GM12892 (cell line): Measurements from ENCODE around the gene POLR2A.
A peak's percentile ranks its signal among the peaks of the same experiment; 100 is the strongest.
"Not testable (repeated sequence)": the region's sequence is repeated elsewhere in the genome, so short reads cannot be mapped to it uniquely, and the experiment has no call there.

Experiments
- DNase-seq: peaks from one replicate; pipeline ENCODE4 v3.0.0; 2011; ENCODE audit not compliant: insufficient read length
- FAIRE-seq: peaks from 2 replicates; lab custom pipeline; 2011; peaks lifted over from hg19 to GRCh38; lab: Jason Lieb, UNC
- POLR2A ChIP-seq: IDR thresholded peaks from 2 replicates; pipeline ENCODE4 v1.6.1; 2011; ENCODE audit warnings: low read depth, low read length, control low read depth
- POLR2AphosphoS5 ChIP-seq: IDR thresholded peaks from 2 replicates; pipeline ENCODE4 v1.6.1; 2011; ENCODE audit warnings: low read depth, low read length, control low read depth
- TAF1 ChIP-seq: IDR thresholded peaks from 2 replicates; pipeline ENCODE4 v1.6.1; 2011; ENCODE audit warnings: low read depth, mild to moderate bottlenecking, control low read depth, low read length, borderline replicate concordance

The POLR2A gene

DNA sequence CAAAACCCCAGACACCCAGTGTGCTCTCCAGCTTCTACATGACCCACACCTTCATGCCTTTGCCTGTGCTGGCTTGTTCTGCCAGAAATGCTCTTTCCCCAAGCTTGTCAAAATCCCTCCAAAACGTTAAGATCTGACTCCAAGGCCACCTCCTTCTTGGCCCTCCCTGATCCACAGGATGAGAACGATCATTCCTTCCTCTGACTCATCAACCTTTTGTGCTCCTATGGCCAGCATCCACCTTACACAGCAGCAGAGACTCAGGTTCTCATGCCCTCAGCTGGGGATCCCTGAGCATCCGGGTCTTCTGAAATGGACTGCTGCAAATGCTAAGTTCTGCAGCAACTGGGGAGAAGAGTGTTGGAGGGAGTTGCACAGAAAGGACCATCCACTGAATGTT, 7.7 kb upstream of the POLR2A start:
- no peak for TF ChIP-seq TAF1
- TF ChIP-seq POLR2AphosphoS5: no peak
- no peak for TF ChIP-seq POLR2A
- FAIRE-seq: no peak

DNA sequence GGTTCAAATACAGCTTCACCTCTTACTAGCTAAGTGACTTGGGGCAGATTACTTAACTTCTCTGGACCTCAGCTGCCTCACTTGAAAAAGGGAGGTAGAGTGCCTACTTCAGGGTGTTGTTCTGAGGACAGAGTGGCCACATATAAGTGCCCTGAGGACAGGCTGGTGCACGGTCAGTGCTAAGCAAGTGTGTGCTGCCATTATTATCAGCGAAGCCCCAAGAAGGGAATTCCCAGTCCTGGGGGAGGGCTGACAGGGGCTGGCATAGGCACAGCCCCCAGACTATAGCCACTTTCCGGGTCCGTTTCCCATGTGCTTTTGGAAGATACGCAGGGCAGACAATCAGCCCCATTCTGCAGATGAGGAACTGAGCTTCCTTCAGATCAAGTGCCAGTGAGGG, 7.2 kb upstream of the POLR2A start:
- DNase-seq: no peak
- TF ChIP-seq TAF1 (no peak), POLR2AphosphoS5 (no peak), POLR2A (no peak)
- no peak for FAIRE-seq

More for the DNA sequence above, 7.7 kb upstream of the POLR2A start:
- no peak for DNase-seq

DNA sequence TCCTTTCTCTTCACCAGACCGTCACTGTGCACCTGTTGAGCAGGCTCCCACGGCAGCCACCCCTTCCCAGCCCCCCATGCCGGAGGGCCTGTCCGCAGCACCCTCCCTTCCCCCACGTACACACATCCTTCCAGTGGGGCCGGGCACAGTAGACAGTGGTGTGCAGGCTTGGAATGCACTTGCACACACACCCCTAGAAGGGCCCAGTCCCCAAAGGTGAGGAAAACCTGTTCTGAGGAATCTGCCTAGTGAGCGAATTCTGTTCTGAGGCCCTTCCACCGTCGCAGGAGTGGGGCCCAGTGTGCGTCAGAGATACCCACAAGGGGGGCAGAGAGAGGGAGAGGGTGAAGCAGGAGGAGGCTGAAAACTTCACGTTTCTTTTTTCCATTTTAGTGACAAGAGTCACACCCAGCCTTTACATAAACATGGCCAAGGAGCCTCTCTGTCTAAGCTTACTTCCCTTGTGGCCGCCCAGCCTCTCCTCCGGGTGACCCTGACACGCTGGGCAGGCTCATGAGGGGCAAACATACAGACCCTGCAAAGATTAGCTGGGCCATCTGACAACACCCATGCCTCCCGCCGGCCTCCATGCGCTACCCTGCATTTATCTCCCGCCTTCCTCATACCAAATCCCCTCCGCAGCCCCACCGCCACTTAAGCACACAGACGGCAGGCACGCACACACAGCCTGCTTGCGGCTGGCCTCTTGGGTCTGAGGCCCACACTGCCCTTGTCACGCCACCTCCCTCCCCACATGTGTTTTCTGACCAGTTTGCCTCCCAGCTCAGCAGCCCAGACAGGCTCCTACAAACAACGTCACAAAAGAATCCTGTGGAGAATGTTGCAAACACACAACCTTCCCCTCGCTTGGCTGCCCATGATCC, 6.5 kb upstream of the POLR2A start:
- no peak for TF ChIP-seq POLR2A
- no peak for TF ChIP-seq POLR2AphosphoS5
- TF ChIP-seq TAF1: no peak
- FAIRE-seq (no peak), DNase-seq (no peak)

DNA sequence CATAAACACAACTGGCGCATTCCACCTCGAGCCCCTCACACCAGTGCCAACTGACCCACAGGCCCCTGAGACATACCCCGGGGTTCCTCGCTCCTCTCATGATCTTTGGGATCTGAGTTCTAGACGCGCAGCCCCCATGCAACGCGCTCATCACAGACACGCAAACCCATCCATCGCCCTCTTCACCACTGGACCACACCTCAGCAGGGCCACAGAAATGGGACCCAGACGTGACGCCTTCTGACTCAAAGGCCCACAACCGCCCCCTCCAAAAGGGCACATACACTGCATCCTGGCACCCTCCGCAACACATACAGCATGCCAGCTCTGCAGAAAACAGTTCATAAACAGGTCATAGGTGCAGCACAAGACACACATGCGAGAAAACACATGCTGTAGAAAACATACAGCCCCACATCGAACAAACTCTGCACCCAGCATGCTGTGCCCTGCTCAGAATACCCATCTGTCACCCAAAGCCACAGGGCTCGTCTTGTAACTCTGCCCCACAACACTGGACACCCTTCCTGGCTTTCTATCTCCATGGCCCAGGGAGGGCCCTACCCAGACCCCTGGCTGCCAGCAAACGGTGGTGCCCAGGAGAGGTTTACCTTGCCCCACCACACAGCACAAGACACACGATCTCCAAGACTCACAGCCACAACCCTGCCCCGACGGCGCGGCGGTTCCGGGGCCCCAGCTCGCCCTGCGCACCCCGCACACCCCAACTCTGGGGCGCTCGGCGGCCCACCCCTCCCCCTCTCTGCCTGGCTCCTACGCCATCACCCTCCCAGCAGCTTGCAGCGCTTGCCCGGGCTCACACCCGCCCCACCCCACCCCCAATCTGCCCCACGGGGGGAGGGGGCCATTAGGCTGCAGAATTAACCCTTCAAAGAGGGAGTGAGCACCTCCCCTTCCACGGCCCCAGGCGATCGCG, 5.6 kb upstream of the POLR2A start:
- FAIRE-seq: peak; percentile 73
- peak; percentile 66 for DNase-seq
- TF ChIP-seq POLR2AphosphoS5: no peak
- no peak for TF ChIP-seq TAF1
- no peak for TF ChIP-seq POLR2A

DNA sequence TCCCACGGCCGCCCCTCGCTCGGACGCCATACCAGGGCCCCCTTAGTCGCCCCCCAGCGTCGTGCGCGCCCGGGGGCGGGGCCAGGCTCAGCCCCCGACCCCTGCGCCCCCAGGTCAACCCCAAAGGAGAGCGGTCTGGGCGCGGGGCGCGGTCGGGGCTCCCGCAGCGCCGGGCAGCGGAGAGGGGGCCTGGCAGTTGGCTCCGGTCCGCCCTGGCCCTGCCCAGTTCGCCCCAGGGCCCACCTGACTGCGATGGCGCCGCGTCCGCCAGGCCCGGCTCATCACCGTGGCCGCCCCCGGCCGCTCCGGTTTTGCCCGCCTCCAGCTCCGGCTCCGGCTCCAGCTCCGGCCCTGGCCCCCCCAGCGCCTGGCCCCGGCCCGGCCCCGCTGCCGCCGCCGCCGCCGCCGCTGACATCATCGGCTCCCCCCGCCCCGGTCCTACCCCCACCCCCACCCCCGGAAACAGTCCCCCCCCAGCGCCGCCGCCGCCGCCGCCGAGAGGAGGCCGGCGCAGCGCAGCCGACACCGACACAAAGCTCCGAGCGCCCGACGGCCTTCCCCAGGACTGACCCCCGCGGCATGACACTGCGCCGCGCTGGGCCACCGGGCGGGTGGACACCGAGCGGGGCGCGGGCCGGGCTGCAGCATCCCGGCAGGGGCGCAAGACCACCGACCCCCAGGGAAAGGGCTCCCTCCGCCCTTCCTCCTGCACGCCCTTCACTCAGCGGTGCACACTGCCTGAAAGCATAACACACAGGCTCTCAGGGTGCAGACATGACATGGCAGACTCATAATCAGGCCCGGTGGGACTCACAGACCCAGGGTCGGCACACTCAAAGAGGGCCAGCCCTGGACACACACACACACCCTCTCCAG, 4.7 kb upstream of the POLR2A start, which contains the start of gene ZBTB4:
Gene ZBTB4 (minus strand): TSS at position 419 of the 876 bp plus-strand sequence. CDS start 12,830 bp downstream, outside the sequence.
- TF ChIP-seq POLR2AphosphoS5 (no peak), POLR2A (peak; percentile 44; the same call in 1 of the 2 replicates)
- peak; percentile 63 for DNase-seq

DNA sequence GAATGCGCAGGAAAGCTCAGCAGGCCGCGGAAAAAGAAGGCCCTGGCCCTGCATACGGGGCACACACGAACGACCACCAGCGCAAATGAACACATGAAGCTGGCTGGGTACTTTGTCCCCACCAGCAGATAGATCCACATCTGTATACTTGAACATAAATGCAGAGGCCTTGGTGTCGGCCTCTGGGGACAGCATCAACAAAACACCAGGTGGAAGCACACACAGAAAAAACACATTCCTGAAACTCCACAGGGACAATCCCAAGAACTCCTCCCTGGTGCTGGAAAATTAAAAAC, 4.1 kb upstream of the POLR2A start:
- no peak for DNase-seq
- TF ChIP-seq TAF1: no peak
- no peak for TF ChIP-seq POLR2A
- no peak for TF ChIP-seq POLR2AphosphoS5
- no peak for FAIRE-seq

More for the DNA sequence above, 4.7 kb upstream of the POLR2A start, which contains the start of gene ZBTB4:
- FAIRE-seq: peak; percentile 40

DNA sequence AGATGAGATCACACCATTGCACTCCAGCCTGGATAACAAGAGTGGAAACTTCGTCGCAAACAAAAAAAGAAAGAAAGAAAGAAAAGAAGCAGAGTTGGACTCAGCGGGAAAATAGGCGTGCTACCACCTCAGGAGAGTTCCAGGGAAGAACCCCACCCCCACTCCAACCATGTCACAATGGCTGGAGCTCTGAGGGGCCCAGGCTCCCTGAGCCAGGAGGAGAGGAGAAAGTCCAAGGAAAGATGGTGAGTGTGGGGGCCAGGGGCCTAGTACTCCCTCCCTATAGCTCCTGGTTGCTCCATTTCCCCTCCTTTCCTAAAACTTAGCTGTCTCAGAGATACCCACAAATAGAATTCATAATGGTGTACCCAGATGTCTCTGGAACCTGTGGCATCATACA, 2.9 kb upstream of the POLR2A start, which contains the start of gene SLC35G6:
Gene SLC35G6 (plus strand): TSS at position 172 of the 400 bp plus-strand sequence. CDS start 71 bp downstream, at position 243.
- not testable (repeated sequence) for FAIRE-seq, DNase-seq

DNA sequence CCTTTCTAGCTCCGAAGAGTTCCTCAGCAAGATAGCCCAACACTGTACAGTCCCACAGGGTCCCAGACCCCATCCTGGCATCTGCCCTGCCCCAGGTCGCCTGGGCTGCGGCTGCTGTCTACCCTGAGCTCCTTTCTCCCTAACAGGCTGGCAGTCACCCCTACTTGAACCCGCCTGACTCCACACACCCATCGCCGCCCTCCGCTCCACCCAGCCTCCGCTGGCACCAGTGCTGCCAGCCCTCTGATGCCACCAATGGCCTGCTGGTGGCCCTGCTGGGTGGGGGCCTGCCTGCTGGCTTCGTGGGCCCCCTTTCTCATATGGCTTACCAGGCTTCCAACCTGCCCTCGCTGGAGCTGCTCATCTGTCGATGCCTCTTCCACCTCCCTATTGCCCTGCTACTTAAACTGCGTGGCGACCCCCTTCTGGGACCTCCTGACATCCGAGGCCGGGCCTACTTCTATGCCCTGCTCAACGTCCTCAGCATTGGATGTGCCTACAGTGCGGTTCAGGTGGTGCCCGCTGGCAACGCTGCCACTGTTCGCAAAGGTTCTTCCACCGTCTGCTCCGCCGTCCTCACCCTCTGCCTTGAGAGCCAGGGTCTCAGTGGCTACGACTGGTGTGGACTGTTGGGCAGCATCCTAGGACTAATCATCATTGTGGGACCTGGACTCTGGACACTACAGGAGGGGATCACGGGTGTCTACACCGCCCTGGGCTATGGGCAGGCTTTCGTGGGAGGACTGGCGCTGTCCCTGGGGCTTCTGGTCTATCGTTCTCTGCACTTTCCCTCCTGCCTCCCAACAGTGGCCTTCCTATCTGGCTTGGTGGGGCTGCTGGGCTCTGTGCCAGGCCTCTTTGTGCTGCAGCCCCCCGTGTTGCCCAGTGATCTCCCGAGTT, 2.1 kb upstream of the POLR2A start:
- DNase-seq: not testable (repeated sequence)
- FAIRE-seq: peak; percentile 24

DNA sequence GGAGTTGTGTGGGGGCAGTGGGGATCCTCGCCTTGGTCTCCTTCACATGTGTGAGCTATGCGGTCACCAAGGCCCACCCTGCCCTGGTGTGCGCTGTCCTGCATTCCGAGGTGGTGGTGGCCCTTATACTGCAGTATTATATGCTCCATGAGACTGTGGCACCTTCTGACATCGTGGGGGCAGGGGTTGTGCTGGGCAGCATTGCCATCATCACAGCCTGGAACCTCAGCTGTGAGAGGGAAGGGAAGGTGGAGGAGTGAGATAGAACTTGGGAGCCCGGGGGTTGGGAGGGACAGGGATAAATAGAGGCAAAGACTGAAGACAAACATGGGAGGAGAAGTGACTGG, 1.5 kb upstream of the POLR2A start:
- not testable (repeated sequence) for DNase-seq, FAIRE-seq

DNA sequence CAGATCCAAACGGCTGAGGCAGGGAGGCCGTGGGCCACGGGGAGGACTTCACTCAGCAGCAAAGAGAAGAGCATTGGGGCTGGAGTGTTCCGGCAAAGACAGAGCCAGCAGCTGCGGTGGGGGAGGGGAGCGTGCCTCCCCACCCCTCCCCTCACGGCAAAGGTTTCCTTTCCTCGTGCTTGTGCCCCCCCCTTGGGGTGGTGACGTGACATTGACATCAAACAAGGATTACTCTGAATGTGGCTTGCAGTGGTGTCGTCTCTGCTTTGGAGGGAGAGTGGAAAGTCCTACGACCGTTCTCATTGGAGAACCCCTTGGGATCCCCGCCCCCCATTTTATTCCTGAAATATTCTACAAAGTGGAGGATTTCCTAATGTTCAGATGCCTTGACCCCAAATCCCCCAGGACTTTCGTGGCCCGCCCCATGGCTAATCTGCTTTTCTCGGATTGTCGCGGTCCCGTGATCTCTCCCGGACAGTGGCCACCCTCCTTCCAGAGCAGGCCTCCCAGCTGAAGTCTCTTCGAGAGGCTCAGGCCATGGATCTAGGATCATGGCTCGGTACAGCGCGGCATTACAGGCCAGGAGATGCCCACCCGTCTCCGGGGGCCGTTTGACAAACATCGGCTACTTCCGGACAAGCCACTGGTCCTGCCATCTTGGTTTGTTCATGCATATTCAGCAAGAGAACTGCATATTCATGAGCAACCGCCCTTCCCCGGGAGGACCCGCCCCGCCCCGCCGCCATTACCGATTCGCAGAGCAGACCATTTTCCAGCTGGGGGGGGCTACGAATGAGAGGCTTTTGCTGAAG, 705 bp upstream of the POLR2A start:
- peak; percentile 37; the same call in 1 of the 2 replicates for TF ChIP-seq POLR2A
- TF ChIP-seq POLR2AphosphoS5: no peak
- TF ChIP-seq TAF1: peak; percentile 73
- FAIRE-seq (no peak), DNase-seq (peak; percentile 75)
